Left lung (tissue), 10 donors: Measurements from ENCODE around the gene MPPED2. TPM values are rescaled to one million over a fixed set of nuclear protein-coding genes. Genes with fewer than 3 reads are reported as not detected.

Source experiments
- ATAC-seq: fragments of 200-7000 bp; cut with Tn5 transposase; one replicate; pipeline ENCODE4 v1.9.1; 2020; ENCODE audit warnings: moderate library complexity
- DNase-seq, 4 donors: peaks; one replicate each; pipeline ENCODE4 v3.0.0-alpha.2; 2013 to 2020
- H3K27ac ChIP-seq, 2 donors: fragments of 200-600 bp; sonication (generic) in 1 of 2; one replicate each; pipeline versions ENCODE4 v1.5.0 to v1.8.0; 2020 to 2021
- H3K27me3 ChIP-seq, 2 donors: fragments of 200-600 bp; sonication (generic) in 1 of 2; one replicate each; pipeline versions ENCODE4 v1.5.0 to v1.8.0; 2020 to 2021
- H3K36me3 ChIP-seq, 2 donors: fragments of 200-600 bp; sonication (generic) in 1 of 2; one replicate each; pipeline versions ENCODE4 v1.5.0 to v1.8.0; 2020 to 2021
- H3K4me1 ChIP-seq, 2 donors: fragments of 200-600 bp; one replicate each; pipeline ENCODE4 v1.8.0; 2021
- H3K4me3 ChIP-seq, 2 donors: fragments of 200-600 bp; sonication (generic) in 1 of 2; one replicate each; pipeline versions ENCODE4 v1.5.0 to v1.8.0; 2020 to 2021; ENCODE audit warnings: mild to moderate bottlenecking in 1 of 2
- H3K9me3 ChIP-seq, 2 donors: fragments of 200-600 bp; sonication (generic) in 1 of 2; one replicate each; pipeline versions ENCODE4 v1.5.0 to v1.8.0; 2020 to 2021
- CTCF ChIP-seq, 2 donors: fragments of 200-600 bp; sonication (generic) in 1 of 2; IDR thresholded peaks; one replicate each; pipeline versions ENCODE4 v1.5.0 to v1.8.0; 2021; ENCODE audit warnings: antibody characterized with exemption in 2 of 2
- intact Hi-C, 2 donors: fragments of 100-400 bp; cut with DNase I; formaldehyde crosslinking; loops; one replicate each; pipeline versions ENCODE4 v1.11.2 to v1.14.2; 2022
- polyA plus RNA-seq, 6 donors: library from polyadenylated mRNA; unstranded; fragments of 120-200 nt; gene quantifications; one replicate each; pipeline ENCODE4 v1.2.1, GENCODE V29; 2013; ENCODE audit not compliant: insufficient read length in 6 of 6
- total RNA-seq, 2 donors: library from RNA; stranded (reverse); fragmentation: NEBNext Ultra II Directional; extraction: Animal tissue kit (Norgen Biotek cat#: 25700); gene quantifications; one replicate each; pipeline ENCODE4 v1.2.1, GENCODE V29; 2021
- donor health status: DM: no; HTN: yes; CAD: no.
- donor health status: DM: no; HTN: no; CAD: no.

Gene MPPED2
- total and polyA plus RNA-seq, 8 donors: 0.26 to 5.3 (median 3.2) TPM

GRCh38 chr11:30395751-30396150 is 190.4 kb downstream of the MPPED2 start:
- Histone ChIP-seq H3K27ac (no peak overlapping the region), H3K9me3 (no peaks in the 10 kb centered on the region), H3K4me3 (no peak overlapping the region), H3K27me3 (no peaks in the 10 kb centered on the region), H3K4me1 (no peaks in the 10 kb centered on the region), H3K36me3 (no peaks in the 10 kb centered on the region)
- intact Hi-C loops: no loop called here
- TF ChIP-seq CTCF (IDR thresholded peaks at IDR 0.05): no peak
- no peak for DNase-seq
- ATAC-seq: no peak

DNA sequence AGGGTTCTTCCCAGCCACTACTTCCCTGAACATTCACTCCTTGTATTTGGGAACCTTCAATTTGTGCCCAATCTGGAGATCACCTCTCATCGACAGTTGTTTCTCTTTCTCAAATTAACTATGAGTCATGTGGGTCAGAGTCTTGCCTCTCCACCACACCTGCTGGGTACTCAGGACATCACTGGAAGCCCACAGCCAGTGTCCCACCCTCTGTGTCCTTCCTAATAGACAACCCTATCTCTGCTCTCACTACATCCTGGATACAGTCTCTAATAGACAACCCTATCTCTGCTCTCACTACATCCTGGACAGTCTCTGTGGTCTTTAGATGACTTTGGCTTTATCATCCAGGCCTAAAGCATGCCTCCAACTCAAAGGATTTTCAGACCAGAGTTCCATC is 193.1 kb downstream of the MPPED2 start:
- H3K27ac ChIP-seq: no peak overlapping the region
- intact Hi-C loops: no loop called here
- no peaks in the 10 kb centered on the region for H3K27me3 ChIP-seq
- H3K4me1 ChIP-seq: no peaks in the 10 kb centered on the region
- no peak for DNase-seq
- no peak overlapping the region for H3K4me3 ChIP-seq
- ATAC-seq: no peak
- H3K36me3 ChIP-seq: no peaks in the 10 kb centered on the region
- TF ChIP-seq CTCF (IDR thresholded peaks at IDR 0.05): no peak
- H3K9me3 ChIP-seq: no peaks in the 10 kb centered on the region

DNA sequence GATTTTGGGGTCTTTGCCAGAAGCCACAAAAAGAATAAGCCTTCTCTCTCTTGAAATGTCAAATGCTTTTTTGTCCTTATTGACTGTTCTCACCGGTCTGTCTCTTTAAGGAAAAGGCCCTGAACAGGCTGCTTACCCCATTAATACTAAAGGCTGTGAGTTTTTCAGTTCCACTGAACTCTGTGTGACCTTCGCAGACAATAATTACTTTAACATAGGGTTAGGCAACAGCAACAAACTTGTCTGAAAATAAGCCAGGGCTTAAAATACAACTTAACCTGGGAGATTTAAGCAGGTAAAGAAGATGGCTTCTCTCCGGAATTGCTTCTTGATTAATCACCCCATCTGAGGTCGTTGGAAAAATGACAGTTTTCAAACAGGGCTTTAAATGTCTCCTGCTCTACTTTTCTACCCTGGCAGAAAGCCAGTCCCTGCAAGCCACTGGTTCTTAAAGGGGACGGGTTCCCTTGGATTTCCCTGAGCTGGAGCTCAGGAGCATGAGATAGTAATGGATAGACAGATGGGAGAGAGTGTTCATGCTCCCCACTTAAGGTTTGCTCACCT is 193.8 kb downstream of the MPPED2 start:
- H3K27me3 ChIP-seq: no peaks in the 10 kb centered on the region
- no peaks in the 10 kb centered on the region for H3K4me1 ChIP-seq
- H3K4me3 ChIP-seq: no peak overlapping the region
- no peak for ATAC-seq
- H3K27ac ChIP-seq: no peak overlapping the region
- no peaks in the 10 kb centered on the region for H3K36me3 ChIP-seq
- TF ChIP-seq CTCF (IDR thresholded peaks at IDR 0.05): no peak
- no peaks in the 10 kb centered on the region for H3K9me3 ChIP-seq
- peak in 2 of 4 donors; percentile 53 to 63 for DNase-seq
- intact Hi-C loops: no loop called here

DNA sequence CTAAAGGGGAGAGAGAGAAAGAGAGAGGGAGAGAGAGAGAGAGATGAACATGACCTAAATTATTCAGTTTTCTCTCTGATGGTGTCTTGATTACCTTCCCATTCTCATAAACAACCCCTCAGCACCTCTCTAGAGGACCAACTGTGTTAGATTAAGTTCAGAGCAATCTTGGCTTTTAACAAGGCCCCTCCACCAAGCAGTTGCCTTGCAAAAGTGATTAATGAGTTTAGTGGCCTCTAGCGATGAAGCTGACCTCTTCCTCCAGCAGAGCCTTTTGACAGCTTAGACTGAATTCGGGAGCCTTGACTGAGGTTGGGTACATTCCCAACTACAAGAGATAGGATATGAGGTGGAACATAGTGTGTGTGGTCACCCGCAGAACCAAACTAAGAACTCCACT is 197.2 kb downstream of the MPPED2 start:
- no peak for ATAC-seq
- no peak for DNase-seq
- Histone ChIP-seq H3K36me3 (no peaks in the 10 kb centered on the region), H3K27ac (no peak overlapping the region), H3K27me3 (no peaks in the 10 kb centered on the region), H3K9me3 (no peaks in the 10 kb centered on the region), H3K4me1 (no peaks in the 10 kb centered on the region), H3K4me3 (no peak overlapping the region)
- intact Hi-C loops: no loop called here
- TF ChIP-seq CTCF (IDR thresholded peaks at IDR 0.05): no peak

- no peak for ATAC-seq
- peak in 1 of 4 donors; percentile 48 for DNase-seq
- H3K9me3 ChIP-seq: no peaks in the 10 kb centered on the region
- TF ChIP-seq CTCF (IDR thresholded peaks at IDR 0.05): no peak
- intact Hi-C loops: no loop called here
- no peaks in the 10 kb centered on the region for H3K4me1 ChIP-seq
- no peaks in the 10 kb centered on the region for H3K36me3 ChIP-seq
- no peak overlapping the region for H3K4me3 ChIP-seq
- no peaks in the 10 kb centered on the region for H3K27me3 ChIP-seq
- no peak overlapping the region for H3K27ac ChIP-seq
Measured at GRCh38 chr11:30387891-30388861, 198.0 kb downstream of the MPPED2 start.
